ENCODE results near the gene PLB1. TPM values are rescaled to one million over a fixed set of nuclear protein-coding genes. Genes with fewer than 3 reads are reported as not detected.

The PLB1 gene
- total RNA-seq, 4 donors from 2014 or later = 3.0 to 14.5 (median 10.5) TPM

DNA sequence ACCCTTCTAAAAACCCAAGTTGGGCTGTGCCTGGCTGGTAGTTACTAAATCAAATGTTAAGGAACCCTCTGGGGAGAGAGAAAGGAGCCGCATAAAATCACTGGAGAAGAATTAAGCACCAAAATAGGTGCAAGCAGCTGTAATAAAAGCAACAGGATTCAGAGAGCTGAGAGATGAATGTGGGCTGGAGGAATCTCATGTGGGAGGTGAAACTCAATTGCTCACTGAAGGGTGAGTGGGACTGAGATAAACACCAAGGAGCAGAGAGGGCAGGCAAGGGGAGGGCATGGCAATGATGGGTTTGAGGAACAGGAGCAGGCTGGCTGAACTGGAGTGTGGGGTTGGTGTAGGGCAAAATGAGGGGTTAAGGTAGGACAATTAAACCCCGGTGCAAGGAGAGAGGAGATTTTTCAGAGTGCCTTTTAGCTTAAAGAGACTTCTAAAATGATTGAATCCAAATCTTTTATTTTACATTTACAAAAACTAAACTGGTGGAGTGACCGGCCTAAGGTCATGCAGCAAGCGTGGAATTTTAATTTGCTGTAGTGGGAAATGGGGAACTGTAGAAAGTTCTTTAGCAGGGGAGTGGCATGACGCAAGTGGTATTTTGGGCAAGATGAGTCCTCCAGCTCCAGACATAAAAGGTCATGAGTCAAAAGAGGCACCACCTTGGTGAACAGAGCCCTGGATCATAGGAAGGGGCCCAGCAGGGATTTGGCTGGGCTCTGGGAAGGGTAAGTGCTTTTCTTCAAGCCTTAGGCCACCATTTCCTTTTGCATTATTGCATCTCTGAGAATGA lies 10.5 kb downstream of the PLB1 start:
- Histone ChIP-seq H3K27ac (no peak overlapping the region), H3K27me3 (no peaks in the 10 kb centered on the region), H3K4me3 (no peak overlapping the region), H3K36me3 (no peaks in the 10 kb centered on the region), H3K9me3 (no peaks in the 10 kb centered on the region), H3K4me1 (no peaks in the 10 kb centered on the region)
- TF ChIP-seq, protein P1, sequence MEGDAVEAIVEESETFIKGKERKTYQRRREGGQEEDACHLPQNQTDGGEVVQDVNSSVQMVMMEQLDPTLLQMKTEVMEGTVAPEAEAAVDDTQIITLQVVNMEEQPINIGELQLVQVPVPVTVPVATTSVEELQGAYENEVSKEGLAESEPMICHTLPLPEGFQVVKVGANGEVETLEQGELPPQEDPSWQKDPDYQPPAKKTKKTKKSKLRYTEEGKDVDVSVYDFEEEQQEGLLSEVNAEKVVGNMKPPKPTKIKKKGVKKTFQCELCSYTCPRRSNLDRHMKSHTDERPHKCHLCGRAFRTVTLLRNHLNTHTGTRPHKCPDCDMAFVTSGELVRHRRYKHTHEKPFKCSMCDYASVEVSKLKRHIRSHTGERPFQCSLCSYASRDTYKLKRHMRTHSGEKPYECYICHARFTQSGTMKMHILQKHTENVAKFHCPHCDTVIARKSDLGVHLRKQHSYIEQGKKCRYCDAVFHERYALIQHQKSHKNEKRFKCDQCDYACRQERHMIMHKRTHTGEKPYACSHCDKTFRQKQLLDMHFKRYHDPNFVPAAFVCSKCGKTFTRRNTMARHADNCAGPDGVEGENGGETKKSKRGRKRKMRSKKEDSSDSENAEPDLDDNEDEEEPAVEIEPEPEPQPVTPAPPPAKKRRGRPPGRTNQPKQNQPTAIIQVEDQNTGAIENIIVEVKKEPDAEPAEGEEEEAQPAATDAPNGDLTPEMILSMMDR (IDR thresholded peaks at IDR 0.05) = no peak
- TF ChIP-seq EP300 (IDR thresholded peaks at IDR 0.05) (no peak), POLR2A (IDR thresholded peaks at IDR 0.05) (no peak), POLR2AphosphoS5 (IDR thresholded peaks at IDR 0.05) (no peak)
- ATAC-seq = no peak
- WGBS, 2 donors (ENCODE audit: low coverage in 1 of 2) = 69 to 85% methylated on average over 3 to 5 of the region's 5 CpGs

DNA sequence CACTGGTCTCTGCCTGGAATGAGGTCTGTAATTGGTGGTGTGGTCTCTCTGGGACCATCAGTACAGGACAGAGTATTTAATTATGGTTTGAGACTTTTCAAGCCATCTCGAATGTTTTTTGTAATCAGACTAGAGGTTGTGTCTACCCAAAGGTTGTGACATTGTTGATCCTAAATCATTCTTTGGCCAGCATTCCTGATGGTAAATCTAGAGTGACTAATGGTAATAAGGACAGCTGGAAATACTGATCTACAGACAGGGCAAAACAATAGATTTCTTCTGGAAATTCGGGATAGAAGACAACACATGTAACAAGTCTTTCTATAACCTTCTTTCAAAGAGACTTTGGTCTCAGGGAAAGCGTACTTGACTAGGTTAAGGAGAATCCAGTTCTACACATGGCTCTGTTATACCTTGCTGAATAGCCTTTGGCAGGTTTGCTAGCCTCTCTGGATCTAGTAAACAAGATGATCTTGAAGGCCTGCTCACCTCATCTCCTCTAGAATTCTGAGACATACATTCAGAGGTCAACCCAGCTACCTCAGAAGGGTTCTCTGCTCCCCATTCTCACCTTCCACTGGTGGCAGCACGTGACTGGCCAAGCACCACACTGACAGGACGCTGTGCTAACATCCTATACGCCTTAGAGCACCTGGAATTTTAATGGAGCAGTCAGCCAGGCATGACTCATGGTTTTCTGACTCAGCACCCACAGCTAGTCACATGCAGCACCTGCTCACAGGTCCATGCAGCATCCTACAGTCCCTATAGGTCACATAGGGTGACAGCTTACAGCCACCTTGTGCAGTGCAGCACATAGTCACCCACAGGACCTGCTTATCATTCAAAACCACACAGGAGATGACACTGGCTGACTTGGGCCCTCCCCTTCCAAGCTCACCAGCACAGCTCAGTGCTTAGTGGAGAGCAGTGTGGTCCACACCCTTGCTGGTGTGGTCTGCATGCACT lies 12.2 kb downstream of the PLB1 start:
- H3K27ac ChIP-seq = no peak overlapping the region
- TF ChIP-seq POLR2A (IDR thresholded peaks at IDR 0.05) = no peak
- TF ChIP-seq, protein P1 (IDR thresholded peaks at IDR 0.05) = no peak
- no peaks in the 10 kb centered on the region for H3K4me1 ChIP-seq
- no peaks in the 10 kb centered on the region for H3K27me3 ChIP-seq
- no peak overlapping the region for H3K4me3 ChIP-seq
- WGBS, 2 donors (ENCODE audit: low coverage in 1 of 2) = 80 to 91% methylated on average over 5 to 6 of the region's 6 CpGs
- no peaks in the 10 kb centered on the region for H3K36me3 ChIP-seq
- ATAC-seq = no peak
- H3K9me3 ChIP-seq = peaks cover 0 to 6% (median 0%) of the 10 kb centered on the region in 3 donors

DNA sequence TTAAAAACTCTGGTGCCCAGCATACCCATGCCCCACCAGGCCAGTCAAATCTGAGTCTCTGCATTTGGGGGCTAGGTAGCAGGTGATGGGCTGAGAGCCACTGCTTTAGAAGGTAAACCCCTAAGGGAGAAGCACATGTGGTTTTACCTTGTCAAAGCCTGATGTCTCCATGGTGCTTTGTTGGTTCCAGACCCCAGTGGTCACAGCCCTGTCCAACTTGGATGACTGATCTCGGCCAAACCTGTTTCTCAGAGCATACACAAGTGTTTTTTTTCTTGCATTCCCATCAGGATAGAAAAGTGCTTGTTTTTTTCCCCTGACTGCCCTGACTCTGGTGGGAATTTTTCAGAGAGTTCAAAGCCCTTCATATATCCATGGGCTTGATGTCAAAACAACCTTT lies 13.5 kb downstream of the PLB1 start:
- Histone ChIP-seq H3K4me1 (no peaks in the 10 kb centered on the region), H3K27ac (no peak overlapping the region), H3K9me3 (peaks cover 0 to 6% (median 0%) of the 10 kb centered on the region in 3 donors), H3K27me3 (no peaks in the 10 kb centered on the region), H3K4me3 (no peak overlapping the region), H3K36me3 (no peaks in the 10 kb centered on the region)
- ATAC-seq = no peak
- TF ChIP-seq EP300 (IDR thresholded peaks at IDR 0.05) = no peak
- TF ChIP-seq, protein P1 (IDR thresholded peaks at IDR 0.05) = no peak
- TF ChIP-seq POLR2A (IDR thresholded peaks at IDR 0.05) = no peak
- no peak for TF ChIP-seq POLR2AphosphoS5 (IDR thresholded peaks at IDR 0.05)
- 33 to 83% methylated on average over 1 of the region's 1 CpG for WGBS, 2 donors (ENCODE audit: low coverage in 1 of 2)

DNA sequence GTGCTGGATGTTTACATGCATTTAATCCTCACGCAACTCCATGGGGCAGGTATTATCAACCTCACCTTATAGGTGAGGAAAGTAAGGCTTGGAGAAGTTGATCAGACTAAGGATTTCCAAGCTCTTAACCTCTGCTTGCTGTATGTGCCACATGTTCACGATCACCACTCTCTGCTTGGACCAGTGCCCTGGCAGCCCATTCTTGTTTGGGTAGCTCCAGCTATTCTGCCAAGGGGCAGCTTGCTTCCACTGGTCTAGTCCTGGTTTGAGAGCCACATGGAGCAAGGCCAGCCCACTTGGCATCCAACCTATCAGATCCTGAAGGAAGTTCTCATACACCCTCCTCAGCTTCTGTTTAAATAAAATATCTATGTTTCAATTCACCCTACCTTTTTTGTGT lies 14.3 kb downstream of the PLB1 start:
- Histone ChIP-seq H3K27me3 (peaks cover under 1% of the 10 kb centered on the region), H3K9me3 (peaks cover 0 to 6% (median 0%) of the 10 kb centered on the region in 3 donors), H3K4me1 (no peaks in the 10 kb centered on the region), H3K4me3 (no peak overlapping the region), H3K36me3 (no peaks in the 10 kb centered on the region), H3K27ac (no peak overlapping the region)
- no peak for ATAC-seq
- 40 to 69% methylated on average over 1 to 2 of the region's 2 CpGs for whole genome bisulfite sequencing, 2 donors (ENCODE audit: low coverage in 1 of 2)
- TF ChIP-seq POLR2AphosphoS5 (IDR thresholded peaks at IDR 0.05) (no peak), POLR2A (IDR thresholded peaks at IDR 0.05) (no peak), EP300 (IDR thresholded peaks at IDR 0.05) (no peak)
- TF ChIP-seq, protein P1 (IDR thresholded peaks at IDR 0.05) = no peak
